Measurements from ENCODE around the gene DFFB.

DNA sequence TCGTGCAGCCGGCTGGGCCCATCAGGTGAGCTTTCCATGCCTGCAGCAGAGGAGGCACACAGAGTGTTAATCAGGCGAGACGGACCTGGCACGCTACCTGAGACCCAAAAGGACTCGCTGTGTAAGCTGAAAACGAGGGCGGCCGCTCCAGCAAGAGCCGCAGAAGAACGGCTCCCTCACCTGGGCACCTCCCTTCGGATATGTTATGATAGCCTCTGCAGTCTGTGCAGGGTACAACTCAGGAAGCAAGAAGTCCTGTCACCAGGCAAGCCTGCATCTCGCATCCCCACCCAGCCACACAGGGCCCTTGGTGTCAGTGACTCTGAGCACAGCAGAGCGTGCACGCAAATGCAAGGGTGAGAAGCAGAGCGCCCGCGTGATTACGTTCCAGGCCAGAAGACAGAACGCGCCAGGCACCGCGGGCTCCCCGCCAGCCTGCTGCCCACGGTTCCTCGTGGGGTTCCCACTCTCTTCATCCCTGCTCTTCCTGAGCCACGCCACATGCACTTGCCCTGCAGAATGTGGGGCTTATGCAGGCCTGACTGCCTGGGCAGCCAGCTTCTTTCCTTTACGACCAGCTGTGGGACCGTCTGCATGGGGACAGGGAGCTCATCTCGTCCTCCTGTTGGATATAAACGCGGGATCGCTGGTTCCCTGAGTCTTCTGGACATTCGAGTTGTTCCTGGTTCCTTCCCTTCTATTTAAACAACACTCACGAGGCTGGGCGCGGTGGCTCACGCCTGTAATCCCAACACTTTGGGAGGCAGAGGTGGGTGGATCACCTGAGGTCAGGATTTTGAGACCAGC is 40.7 kb upstream of the DFFB start:
- TF ChIP-seq, protein P1, sequence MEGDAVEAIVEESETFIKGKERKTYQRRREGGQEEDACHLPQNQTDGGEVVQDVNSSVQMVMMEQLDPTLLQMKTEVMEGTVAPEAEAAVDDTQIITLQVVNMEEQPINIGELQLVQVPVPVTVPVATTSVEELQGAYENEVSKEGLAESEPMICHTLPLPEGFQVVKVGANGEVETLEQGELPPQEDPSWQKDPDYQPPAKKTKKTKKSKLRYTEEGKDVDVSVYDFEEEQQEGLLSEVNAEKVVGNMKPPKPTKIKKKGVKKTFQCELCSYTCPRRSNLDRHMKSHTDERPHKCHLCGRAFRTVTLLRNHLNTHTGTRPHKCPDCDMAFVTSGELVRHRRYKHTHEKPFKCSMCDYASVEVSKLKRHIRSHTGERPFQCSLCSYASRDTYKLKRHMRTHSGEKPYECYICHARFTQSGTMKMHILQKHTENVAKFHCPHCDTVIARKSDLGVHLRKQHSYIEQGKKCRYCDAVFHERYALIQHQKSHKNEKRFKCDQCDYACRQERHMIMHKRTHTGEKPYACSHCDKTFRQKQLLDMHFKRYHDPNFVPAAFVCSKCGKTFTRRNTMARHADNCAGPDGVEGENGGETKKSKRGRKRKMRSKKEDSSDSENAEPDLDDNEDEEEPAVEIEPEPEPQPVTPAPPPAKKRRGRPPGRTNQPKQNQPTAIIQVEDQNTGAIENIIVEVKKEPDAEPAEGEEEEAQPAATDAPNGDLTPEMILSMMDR (IDR thresholded peaks at IDR 0.05 in 8 of 11, conservative IDR thresholded peaks at IDR 0.05 in 3 of 11), result no peak
- peak in 1 of 3 donors; percentile 57 for TF ChIP-seq POLR2AphosphoS5 (IDR thresholded peaks at IDR 0.05)
- TF ChIP-seq POLR2A (IDR thresholded peaks at IDR 0.05), result no peak
